GM19240 (cell line): Measurements from ENCODE around the gene MGRN1.

Source experiments
- DNase-seq: peaks from one replicate; pipeline ENCODE4 v3.0.0; 2011; ENCODE audit warnings: low spot score; ENCODE audit not compliant: insufficient read length

The MGRN1 gene

GRCh38 chr16:4603624-4604170 lies 20.9 kb upstream of the MGRN1 start:
- DNase-seq = no peak

GRCh38 chr16:4604401-4604800 lies 20.2 kb upstream of the MGRN1 start:
- no peak for DNase-seq

GRCh38 chr16:4606354-4606753 lies 18.3 kb upstream of the MGRN1 start:
- no peak for DNase-seq

- DNase-seq = no peak
These were observed 16.6 kb upstream of the MGRN1 start for GRCh38 chr16:4607841-4608703.

- no peak for DNase-seq
These were observed 16.0 kb upstream of the MGRN1 start for GRCh38 chr16:4608704-4608980.

GRCh38 chr16:4609200-4610010 lies 15.2 kb upstream of the MGRN1 start:
- no peak for DNase-seq

GRCh38 chr16:4610011-4611005 lies 14.3 kb upstream of the MGRN1 start:
- DNase-seq = no peak

- no peak for DNase-seq
These were observed 13.1 kb upstream of the MGRN1 start for GRCh38 chr16:4611337-4612021.

GRCh38 chr16:4612474-4612931 lies 12.1 kb upstream of the MGRN1 start:
- DNase-seq = no peak

GRCh38 chr16:4612977-4613635 lies 11.5 kb upstream of the MGRN1 start:
- DNase-seq = no peak

GRCh38 chr16:4613636-4614570 lies 10.7 kb upstream of the MGRN1 start:
- DNase-seq = no peak

- peak; percentile 73 for DNase-seq
These were observed 9.8 kb upstream of the MGRN1 start, which contains the start of gene UBALD1 for GRCh38 chr16:4614571-4615383. TSS of gene UBALD1 (minus strand) at chr16:4614888. CDS start at chr16:4614797, 91 bp downstream.

- no peak for DNase-seq
These were observed 9.1 kb upstream of the MGRN1 start for GRCh38 chr16:4615384-4616046.

GRCh38 chr16:4616047-4616811 lies 8.4 kb upstream of the MGRN1 start:
- peak; percentile 96 for DNase-seq

- no peak for DNase-seq
These were observed 6.7 kb upstream of the MGRN1 start for GRCh38 chr16:4617880-4618279.

- no peak for DNase-seq
These were observed 5.8 kb upstream of the MGRN1 start for GRCh38 chr16:4618645-4619418.
